GM18519 (cell line): ENCODE data around the gene TOR1B.
"Not testable (repeated sequence)": the region's sequence is repeated elsewhere in the genome, so short reads cannot be mapped to it uniquely, and the experiment has no call there.

Experiments
- ATAC-seq: cut with Tn5 transposase; IDR thresholded peaks from one replicate; pipeline ENCODE4 v1.9.1; 2021; ENCODE audit warnings: mild to moderate bottlenecking, moderate library complexity; ENCODE audit not compliant: unreplicated experiment, low FRiP score

TOR1B gene

DNA sequence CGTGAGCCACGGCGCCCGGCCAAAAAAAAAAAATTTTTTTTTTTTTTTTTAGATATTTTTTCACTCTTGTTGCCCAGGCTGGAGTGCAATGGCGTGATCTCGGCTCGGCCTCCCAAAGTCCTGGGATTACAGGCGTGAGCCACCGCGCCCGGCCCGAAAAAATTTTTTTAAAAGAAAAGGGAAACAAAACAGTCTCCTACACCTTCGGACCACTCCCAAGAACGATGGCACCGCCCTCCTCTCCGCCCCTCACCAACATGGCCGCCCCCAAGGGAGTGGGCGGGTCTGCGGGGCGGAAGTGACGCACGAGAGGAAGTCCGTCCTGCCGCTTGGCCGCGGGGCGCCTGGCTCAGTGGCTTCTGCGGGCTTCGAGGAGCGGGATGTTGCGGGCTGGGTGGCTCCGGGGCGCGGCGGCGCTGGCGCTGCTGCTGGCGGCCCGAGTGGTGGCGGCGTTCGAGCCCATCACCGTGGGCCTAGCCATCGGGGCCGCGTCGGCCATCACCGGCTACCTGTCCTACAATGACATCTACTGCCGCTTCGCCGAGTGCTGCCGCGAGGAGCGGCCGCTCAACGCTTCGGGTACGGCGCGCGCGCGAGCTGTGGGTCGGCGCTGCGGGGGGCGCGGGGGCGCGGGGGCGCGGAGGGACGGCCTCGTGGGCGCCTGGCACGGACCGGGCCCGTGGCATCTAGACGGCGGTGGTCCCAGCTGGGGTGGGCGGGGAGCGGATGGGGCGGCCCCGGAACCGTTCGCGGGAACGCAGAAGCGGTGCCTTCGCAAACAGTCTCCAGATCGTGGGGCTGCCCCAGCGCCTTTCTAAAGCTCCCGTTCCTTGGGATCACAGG is at the start of gene TOR1B:
Gene TOR1B, plus strand, starts transcription at position 352 of the 843 bp plus-strand sequence. Its CDS starts 29 bp downstream, at position 381.
- ATAC-seq = peak; percentile 74

GRCh38 chr9:129755151-129755550 is 47.8 kb upstream of the TOR1B start:
- ATAC-seq = no peak

DNA sequence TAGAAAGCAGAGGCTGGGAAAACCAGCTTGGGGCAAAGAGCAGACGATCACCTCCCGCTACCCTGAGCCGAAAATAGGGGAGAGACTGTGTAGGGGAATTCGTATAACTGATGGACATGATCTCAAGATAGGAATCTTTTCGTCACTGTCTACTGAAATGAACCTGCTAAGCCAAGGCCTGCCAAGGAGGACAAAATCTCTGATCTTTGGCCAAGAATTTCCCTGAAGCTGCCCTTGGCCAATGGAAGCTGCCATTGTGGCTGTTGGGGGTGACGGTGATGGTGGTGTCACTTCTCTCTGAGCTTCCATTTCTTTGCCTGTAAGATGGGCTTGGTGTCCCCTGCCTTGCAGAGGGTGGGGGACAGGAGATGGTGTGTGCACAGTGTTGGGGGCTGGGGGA is 46.8 kb upstream of the TOR1B start:
- ATAC-seq = no peak

GRCh38 chr9:129757045-129757444 is 45.9 kb upstream of the TOR1B start:
- ATAC-seq = no peak

DNA sequence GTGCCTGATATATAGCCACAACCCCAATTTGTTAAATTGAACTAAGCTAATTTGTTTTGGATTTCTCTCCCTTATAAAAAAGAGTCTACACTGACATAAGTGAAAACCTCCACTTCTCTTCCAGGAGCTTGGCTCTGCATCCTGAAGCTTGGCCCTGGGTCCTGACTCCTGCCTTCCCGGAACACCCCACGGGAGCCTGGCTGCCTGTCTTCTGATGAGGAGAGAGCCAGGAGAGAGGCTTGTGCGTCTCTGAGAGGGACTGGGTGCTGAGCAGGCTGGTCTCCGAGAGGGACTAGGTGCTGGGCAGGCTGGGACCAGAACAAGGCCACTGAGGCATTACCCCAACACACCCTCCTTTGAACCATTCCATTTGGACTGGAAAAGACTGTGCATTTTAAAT is 43.7 kb upstream of the TOR1B start:
- no peak for ATAC-seq

DNA sequence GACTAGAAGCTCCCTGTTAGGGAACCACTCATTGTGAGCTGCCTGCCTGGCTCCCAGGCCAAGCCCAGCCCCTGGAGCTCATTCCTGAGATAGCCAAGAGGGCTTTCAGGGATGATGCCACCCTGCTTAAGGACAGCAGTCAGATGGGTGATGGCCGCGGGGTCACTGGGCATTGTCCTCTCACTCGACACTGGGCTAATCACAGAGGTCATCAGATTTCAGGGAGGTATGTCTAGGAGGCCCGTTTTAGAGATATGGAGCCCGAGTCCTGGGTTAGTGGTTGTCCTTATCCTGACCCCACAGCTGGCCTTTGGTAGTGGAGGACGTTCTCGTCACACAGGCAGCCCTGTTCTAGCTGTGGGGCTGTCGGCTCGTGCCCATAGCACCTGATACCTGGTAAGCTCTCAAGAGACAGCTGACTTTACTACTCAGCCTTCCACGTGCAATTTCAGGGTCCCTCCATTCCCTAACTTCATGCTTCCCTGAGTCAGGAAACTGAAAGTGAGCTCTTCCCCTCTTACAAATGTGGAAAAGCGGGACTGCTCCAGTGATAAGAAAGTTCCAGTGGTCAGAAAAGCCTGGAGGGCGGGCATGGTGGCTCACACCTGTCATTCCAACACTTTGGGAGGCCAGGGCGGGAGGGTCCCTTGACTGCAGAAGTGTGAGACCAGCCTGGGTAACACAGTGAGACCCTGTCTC is 43.0 kb upstream of the TOR1B start:
- no peak for ATAC-seq

DNA sequence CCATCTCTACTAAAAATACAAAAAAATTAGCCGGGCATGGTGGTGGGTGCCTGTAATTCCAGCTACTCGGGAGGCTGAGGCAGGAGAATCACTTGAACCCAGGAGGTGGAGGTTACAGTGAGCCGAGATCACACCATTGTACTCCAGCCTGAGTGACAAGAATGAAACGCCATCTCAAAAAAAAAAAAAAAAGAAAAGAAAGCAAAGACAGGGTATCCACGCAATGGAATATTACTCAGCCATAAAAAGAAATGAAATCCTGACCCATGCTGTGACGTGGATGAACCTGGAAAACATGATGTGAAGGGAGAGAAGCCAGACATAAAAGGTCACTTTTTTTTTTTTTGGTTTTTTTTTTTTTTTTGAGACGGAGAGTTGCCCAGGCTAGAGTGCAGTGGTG is 42.2 kb upstream of the TOR1B start:
- not testable (repeated sequence) for ATAC-seq

DNA sequence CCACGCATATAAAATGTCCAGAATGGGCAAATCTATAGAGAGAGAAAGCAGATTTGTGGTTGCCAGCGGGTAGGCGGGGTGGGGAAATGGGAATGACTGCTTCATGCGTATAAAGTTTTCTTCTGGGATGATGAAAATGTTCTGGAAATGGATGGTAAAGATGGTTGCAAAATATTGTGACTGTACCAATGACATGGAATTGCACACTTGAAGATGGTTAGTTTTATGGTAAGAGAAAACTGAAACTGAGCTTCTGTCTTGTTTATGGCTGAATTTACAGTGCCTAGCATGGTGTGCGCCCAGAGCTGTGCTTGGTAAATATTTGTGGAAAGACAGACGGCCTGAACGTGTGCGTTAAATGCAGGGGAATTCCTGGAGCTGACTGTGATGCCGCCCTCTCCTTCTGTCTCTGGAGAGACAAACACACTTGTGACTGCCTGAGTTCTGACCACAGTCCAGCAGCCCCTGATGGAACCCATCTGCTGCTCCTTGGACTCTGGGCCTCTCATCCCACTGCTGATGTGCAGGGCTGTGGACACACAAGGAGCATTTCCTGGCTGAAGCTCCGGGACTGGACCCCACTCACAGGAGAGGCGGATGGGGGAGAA is 41.6 kb upstream of the TOR1B start:
- ATAC-seq = no peak

- ATAC-seq = no peak
Observed at GRCh38 chr9:129761901-129762369, 41.0 kb upstream of the TOR1B start.

- ATAC-seq = not testable (repeated sequence)
Observed at GRCh38 chr9:129762370-129762984, 40.5 kb upstream of the TOR1B start.

GRCh38 chr9:129762985-129763926 is 39.7 kb upstream of the TOR1B start:
- ATAC-seq = no peak

DNA sequence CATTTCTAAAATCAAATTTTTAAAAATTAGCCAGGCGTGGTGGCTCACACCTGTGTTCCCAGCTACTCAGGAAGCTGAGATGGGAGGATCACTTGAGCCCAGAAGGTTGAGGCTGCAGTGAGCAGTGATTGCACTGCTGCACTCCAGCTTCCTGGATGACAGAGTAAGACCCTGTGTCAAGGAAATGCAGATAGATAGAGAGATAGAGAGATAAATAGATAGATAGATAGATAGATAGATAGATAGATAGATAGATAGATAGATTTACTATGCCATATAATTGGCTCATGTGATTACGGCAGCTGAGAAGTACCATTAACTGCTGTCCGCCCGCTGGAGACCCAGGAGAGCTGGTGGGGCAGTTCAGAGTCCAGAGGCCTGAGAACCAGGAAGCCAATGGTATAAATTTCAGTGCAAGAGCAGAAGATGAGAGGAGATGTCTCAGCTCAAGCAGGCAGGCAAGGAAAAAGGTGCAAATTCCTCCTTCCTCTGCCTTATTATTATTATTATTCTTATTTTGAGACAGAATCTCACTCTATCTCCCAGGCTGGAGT is 37.1 kb upstream of the TOR1B start:
- ATAC-seq = no peak

- ATAC-seq = no peak
Observed at GRCh38 chr9:129768486-129768885, 34.5 kb upstream of the TOR1B start.

DNA sequence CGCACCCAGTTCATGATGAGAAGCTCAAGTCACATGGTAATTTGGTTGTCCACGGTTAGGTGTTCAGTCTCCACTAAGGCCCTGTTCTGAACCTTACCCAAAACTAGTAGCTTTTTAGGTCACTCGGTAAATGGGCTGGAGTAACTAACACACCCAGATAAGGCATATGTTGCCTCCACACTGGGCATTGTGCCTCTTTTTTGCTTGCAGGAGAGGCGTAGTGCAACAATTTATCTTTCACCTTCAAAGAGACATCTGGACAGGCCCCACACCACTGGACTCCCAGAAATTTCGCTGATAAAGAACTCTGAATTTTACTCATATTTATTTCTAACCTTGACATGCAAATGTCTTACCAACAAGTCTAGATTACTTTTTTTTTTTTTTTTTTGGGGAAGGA is 33.3 kb upstream of the TOR1B start:
- no peak for ATAC-seq

DNA sequence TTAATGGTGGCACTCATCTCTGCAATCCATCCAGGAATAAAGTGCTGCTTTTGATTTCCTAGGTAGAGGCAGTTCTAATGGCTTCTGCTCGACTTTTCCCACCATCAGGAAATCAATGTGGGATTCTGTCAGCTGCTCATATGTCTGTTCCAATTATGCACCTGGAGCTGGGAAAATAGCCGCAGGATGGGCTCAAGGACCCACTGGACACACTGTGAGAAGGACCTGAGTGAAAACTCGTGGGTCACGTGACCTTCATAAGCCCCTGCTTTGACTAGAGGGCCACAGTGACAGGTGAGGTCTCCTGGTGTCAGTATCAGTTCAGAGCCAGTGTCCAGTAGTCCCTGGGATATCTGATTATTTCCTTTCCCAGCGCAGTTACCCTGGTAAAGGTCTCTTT is 32.2 kb upstream of the TOR1B start:
- no peak for ATAC-seq

DNA sequence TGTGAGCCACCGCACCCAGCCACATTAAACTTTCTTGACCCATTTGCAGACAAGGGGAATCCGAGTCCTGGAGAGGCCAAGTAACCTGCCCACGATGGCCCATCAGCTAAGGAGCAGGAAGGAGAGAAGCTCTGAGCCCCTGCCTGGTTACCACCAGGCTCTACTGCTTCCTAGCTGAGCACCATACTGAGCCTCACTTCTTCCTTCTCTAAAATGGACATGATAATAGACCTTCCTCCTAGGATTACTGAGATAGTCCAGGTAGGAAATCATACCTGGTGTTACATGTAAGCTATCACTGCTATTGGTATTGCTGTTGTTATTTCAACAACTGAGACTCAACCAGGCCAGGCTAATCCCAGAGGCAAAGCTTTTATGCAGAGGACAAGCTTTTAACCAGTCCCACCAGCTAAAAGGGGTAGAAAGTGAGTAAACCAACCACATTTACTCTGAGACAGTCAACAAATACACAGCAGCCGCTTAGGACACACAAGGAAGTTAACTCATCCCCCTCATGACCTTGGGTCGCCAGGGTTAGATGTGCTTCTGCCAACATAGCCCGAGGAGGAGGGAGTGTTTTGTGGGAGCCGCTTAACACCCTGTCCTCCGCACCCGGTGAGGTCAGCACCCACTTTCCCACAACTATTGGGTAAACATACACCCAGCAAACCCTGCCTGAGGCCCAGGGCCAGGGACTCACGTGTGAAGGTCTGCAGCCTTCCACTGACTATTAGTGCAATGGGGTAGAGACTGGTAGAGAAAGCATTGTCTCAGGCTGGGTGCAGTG is 29.5 kb upstream of the TOR1B start:
- ATAC-seq = no peak

- no peak for ATAC-seq
Observed at GRCh38 chr9:129774791-129775447, 28.1 kb upstream of the TOR1B start.

DNA sequence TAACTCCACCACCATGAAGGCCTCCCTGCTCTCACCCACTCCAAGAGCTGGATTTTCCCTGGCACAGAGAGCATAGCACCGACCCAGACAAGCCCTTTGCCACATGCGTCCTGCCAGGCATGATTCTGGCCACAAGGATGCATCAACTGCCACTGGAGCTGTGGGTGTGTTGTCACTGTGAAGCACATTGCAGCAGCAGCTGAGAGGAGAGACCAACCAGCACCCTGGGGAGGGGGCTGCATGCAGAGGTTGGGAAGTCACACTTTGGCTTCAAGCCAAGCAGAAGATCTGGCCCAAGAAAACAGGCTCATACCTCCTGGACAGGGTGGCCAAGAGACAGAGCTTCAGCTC is 27.6 kb upstream of the TOR1B start:
- ATAC-seq = no peak
